Astrocyte (in vitro differentiated cells and primary cell): ENCODE measurements around the gene AAGAB.

ENCODE experiments used
- CTCF ChIP-seq: IDR thresholded peaks from 2 replicates; pipeline ENCODE4 v1.5.1; 2011; ENCODE audit warnings: low read depth, mild to moderate bottlenecking, inconsistent platforms, low read length, moderate library complexity; ENCODE audit not compliant: insufficient read depth
- EZH2 ChIP-seq: IDR thresholded peaks from 2 replicates; pipeline ENCODE4 v1.6.1; 2012; ENCODE audit warnings: mild to moderate bottlenecking, low read length, inconsistent platforms; ENCODE audit not compliant: insufficient read depth

- TF ChIP-seq CTCF = no peak
- no peak for TF ChIP-seq EZH2
Observed at GRCh38 chr15:67242708-67243111, 11.8 kb downstream of the AAGAB start.
